HL-60 (cell line): ENCODE measurements around the gene UBN1.

Experiments used
- DNase-seq, 2 experiments: peaks; one replicate each; pipeline ENCODE4 v3.0.0-alpha.2; 2010 to 2020; ENCODE audit warnings: low read depth in 1 of 2, low spot score in 1 of 2
- H3K27ac ChIP-seq: fragments of 250-450 bp; sonication (Bioruptor Pico); replicated peaks from 2 replicates; pipeline ENCODE4 v1.5.1; 2020; ENCODE audit warnings: mild to moderate bottlenecking, moderate library complexity
- H3K27me3 ChIP-seq: fragments of 250-450 bp; sonication (Bioruptor Pico); 2 replicates; pipeline ENCODE4 v1.5.1; 2021; ENCODE audit warnings: mild to moderate bottlenecking, moderate library complexity; ENCODE audit not compliant: insufficient read depth, poor library complexity, severe bottlenecking
- H3K4me3 ChIP-seq: replicated peaks from 2 replicates; pipeline ENCODE4 v1.5.1; 2011; ENCODE audit warnings: mild to moderate bottlenecking, control low read depth, low read length; ENCODE audit not compliant: insufficient read depth
- GABPA ChIP-seq: IDR thresholded peaks from 2 replicates; pipeline ENCODE4 v1.6.1; 2012; ENCODE audit warnings: low read depth
- POLR2AphosphoS5 ChIP-seq: IDR thresholded peaks from 2 replicates; pipeline ENCODE4 v1.6.1; 2012; ENCODE audit warnings: low read depth
- SPI1 ChIP-seq: IDR thresholded peaks from 2 replicates; pipeline ENCODE4 v1.6.1; 2012; ENCODE audit warnings: low read depth, mild to moderate bottlenecking, borderline replicate concordance
- TF ChIP-seq, protein P1 (sequence below): IDR thresholded peaks from 2 replicates; pipeline ENCODE4 v1.6.1; 2012; ENCODE audit warnings: low read depth; ENCODE audit not compliant: insufficient replicate concordance
- TF ChIP-seq, protein P2 (sequence below): IDR thresholded peaks from one replicate; pipeline ENCODE4 v1.5.1; 2011; ENCODE audit warnings: low read length, control low read depth, inconsistent platforms; ENCODE audit not compliant: insufficient read depth

The UBN1 gene

DNA sequence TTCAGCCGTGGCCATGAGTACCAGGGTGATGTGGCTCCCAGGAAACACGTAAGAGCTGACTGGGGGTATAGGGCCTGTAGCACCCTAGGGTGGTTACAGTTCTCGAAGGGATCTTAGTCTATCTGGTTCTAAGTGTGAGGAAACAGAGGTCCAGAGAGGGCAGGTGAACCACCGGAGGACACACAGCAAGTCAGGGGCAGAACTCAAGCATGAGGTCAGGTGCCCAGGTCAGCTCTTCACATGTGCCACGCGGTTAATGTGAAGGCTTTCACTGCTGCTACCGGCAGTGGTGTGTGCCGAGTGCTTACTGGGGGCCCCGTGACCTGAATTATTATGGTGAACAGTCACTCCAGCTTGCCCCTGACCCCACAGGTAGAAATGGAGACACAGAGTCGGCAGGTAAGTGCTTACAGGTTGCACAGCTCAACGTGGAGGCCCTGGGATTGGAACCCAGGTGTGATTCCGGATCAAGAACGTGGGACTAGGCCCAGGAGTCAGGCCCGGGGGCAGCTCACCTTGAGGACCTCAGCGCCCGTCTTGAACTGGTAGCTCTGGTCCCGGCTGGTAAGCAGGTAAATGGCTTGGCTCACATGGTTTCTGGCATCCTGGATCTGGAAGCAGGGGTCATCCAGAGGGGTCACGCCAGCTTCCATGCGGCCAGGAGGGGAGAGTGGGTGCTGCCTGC, 48.0 kb upstream of the UBN1 start:
- TF ChIP-seq, protein P1, sequence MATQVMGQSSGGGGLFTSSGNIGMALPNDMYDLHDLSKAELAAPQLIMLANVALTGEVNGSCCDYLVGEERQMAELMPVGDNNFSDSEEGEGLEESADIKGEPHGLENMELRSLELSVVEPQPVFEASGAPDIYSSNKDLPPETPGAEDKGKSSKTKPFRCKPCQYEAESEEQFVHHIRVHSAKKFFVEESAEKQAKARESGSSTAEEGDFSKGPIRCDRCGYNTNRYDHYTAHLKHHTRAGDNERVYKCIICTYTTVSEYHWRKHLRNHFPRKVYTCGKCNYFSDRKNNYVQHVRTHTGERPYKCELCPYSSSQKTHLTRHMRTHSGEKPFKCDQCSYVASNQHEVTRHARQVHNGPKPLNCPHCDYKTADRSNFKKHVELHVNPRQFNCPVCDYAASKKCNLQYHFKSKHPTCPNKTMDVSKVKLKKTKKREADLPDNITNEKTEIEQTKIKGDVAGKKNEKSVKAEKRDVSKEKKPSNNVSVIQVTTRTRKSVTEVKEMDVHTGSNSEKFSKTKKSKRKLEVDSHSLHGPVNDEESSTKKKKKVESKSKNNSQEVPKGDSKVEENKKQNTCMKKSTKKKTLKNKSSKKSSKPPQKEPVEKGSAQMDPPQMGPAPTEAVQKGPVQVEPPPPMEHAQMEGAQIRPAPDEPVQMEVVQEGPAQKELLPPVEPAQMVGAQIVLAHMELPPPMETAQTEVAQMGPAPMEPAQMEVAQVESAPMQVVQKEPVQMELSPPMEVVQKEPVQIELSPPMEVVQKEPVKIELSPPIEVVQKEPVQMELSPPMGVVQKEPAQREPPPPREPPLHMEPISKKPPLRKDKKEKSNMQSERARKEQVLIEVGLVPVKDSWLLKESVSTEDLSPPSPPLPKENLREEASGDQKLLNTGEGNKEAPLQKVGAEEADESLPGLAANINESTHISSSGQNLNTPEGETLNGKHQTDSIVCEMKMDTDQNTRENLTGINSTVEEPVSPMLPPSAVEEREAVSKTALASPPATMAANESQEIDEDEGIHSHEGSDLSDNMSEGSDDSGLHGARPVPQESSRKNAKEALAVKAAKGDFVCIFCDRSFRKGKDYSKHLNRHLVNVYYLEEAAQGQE, result no peak
- TF ChIP-seq SPI1, result no peak
- TF ChIP-seq GABPA, result no peak
- no peak for TF ChIP-seq POLR2AphosphoS5
- TF ChIP-seq, protein P2, sequence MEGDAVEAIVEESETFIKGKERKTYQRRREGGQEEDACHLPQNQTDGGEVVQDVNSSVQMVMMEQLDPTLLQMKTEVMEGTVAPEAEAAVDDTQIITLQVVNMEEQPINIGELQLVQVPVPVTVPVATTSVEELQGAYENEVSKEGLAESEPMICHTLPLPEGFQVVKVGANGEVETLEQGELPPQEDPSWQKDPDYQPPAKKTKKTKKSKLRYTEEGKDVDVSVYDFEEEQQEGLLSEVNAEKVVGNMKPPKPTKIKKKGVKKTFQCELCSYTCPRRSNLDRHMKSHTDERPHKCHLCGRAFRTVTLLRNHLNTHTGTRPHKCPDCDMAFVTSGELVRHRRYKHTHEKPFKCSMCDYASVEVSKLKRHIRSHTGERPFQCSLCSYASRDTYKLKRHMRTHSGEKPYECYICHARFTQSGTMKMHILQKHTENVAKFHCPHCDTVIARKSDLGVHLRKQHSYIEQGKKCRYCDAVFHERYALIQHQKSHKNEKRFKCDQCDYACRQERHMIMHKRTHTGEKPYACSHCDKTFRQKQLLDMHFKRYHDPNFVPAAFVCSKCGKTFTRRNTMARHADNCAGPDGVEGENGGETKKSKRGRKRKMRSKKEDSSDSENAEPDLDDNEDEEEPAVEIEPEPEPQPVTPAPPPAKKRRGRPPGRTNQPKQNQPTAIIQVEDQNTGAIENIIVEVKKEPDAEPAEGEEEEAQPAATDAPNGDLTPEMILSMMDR, result no peak
- H3K27ac ChIP-seq, result peak overlapping the region; percentile 81
- no peak overlapping the region for H3K4me3 ChIP-seq
- no peaks in the 10 kb centered on the region for H3K27me3 ChIP-seq
- DNase-seq, result no peak

DNA sequence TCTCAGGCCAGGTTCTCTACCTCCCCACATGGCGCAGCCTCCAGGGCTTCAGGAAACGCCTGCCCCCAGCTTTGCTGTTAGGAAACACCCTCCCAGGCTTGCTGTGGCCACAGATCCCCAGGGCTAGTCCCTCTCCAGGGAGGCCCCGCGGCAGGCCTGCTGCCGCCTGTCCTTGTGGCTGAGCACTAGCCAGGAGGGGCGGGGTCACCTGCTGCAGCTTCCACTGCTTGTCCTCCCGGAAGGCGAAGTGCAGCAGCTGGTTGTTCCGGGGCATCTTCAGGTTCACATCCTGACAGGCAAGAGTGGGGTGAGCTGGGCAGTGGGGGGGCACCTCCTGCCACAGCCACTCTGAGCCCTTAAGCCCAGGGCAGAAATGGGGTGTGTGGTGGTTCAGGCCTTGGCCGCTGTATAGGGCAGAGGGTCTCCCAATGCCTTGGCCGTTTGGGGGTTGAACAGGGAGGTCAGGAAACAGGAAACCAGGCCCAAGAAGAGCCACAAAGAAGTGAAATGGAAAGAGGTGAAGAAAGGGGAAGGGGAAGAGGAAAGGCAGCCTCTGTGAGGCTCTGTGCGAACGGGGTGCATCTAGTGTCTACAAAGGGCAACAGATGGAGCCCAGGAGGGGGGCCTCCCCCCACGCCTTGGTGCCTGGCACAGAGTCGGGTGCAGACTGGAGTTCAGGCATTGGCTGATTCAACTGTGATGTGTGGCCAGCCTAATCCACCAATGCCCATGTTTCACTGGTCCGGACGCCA, 46.8 kb upstream of the UBN1 start:
- TF ChIP-seq, protein P1, result peak; percentile 27
- TF ChIP-seq POLR2AphosphoS5 (peak; percentile 66; the same call in 1 of the 2 replicates), SPI1 (peak; percentile 87), GABPA (peak; percentile 82)
- TF ChIP-seq, protein P2, result no peak
- Histone ChIP-seq H3K27ac (peak overlapping the region; percentile 81), H3K4me3 (peak overlapping the region; percentile 71), H3K27me3 (no peaks in the 10 kb centered on the region)
- DNase-seq, result peak; percentile 88 to 94

DNA sequence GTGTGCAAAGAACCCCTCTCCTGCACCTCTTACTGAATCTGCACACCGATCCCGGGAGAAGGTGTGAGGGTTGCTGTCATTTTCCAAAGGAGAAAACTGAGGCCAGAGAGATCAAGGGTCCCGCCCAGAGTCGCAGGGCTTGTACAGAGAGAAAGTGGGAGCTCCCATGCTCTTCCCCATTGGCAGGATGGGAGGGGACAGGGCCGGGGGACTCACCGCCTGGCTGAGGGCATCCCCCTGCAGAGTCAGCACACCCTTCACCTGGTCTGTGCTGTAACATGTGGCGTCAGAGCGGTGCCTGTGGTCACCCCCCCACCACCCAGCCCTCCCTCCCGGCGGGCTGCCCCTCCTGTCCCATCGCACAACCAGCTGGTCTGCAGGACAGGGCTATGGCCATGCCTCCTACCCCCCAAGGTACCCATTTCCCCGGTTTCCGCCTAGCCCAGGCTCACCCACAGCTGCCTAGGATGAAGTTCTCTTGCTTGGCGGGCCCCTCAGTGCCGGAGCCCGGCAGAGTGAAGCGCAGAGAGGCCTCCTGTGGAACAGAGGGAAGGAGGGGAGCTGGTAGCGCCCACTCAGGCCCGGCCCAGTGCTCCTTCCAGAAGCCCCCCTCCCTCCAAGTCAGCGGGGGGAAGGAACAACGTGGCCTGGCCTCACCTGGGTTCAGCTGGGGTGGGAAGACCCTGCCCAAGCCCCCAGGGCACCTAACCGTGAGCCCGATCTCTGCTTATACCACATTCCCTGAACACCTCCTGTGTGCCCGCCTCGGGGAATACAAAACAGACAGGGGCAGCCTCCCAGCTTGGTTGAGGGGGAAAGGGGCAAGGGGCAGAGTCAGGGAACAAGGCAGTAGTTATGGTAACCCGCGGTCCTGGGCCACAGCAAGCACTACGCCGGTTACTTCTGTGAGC, 46.0 kb upstream of the UBN1 start:
- Histone ChIP-seq H3K27me3 (no peaks in the 10 kb centered on the region), H3K4me3 (peak overlapping the region; percentile 71), H3K27ac (peak overlapping the region; percentile 81)
- TF ChIP-seq SPI1, result no peak
- TF ChIP-seq, protein P1, result no peak
- TF ChIP-seq GABPA, result no peak
- no peak for TF ChIP-seq POLR2AphosphoS5
- TF ChIP-seq, protein P2, result no peak
- DNase-seq, result no peak
